ENCODE results near the gene METTL13.

DNA sequence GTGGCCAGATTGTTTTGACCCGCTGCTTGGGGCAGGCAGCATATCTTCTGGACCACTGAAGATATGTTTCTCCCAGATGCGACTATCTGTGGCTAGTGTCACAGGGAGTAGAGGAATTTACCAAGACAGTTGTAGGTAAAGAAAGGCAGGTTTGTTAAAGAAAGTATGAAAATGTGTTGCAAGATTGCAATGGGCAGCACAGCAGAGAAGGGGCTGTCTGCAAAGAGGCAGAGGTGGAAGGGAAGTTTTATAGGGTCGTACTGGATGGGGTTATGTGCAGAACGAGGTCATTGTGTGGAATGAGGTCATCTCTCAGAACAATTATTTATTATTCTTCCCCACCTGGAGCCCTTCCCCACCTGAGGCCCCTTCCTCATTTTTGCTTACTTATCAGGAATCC lies 24.6 kb upstream of the METTL13 start:
- TF ChIP-seq, protein P1, sequence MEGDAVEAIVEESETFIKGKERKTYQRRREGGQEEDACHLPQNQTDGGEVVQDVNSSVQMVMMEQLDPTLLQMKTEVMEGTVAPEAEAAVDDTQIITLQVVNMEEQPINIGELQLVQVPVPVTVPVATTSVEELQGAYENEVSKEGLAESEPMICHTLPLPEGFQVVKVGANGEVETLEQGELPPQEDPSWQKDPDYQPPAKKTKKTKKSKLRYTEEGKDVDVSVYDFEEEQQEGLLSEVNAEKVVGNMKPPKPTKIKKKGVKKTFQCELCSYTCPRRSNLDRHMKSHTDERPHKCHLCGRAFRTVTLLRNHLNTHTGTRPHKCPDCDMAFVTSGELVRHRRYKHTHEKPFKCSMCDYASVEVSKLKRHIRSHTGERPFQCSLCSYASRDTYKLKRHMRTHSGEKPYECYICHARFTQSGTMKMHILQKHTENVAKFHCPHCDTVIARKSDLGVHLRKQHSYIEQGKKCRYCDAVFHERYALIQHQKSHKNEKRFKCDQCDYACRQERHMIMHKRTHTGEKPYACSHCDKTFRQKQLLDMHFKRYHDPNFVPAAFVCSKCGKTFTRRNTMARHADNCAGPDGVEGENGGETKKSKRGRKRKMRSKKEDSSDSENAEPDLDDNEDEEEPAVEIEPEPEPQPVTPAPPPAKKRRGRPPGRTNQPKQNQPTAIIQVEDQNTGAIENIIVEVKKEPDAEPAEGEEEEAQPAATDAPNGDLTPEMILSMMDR (IDR thresholded peaks at IDR 0.05) = no peak
- TF ChIP-seq POLR2AphosphoS5 (IDR thresholded peaks at IDR 0.05; ENCODE audit: low read depth, low read length) (no peak), SIN3A (IDR thresholded peaks at IDR 0.05; ENCODE audit: borderline replicate concordance, insufficient read depth, low read depth, low read length) (no peak), TCF7L2 (IDR thresholded peaks at IDR 0.05; ENCODE audit: low read depth, low read length) (no peak)
- TF ChIP-seq, protein P2, sequence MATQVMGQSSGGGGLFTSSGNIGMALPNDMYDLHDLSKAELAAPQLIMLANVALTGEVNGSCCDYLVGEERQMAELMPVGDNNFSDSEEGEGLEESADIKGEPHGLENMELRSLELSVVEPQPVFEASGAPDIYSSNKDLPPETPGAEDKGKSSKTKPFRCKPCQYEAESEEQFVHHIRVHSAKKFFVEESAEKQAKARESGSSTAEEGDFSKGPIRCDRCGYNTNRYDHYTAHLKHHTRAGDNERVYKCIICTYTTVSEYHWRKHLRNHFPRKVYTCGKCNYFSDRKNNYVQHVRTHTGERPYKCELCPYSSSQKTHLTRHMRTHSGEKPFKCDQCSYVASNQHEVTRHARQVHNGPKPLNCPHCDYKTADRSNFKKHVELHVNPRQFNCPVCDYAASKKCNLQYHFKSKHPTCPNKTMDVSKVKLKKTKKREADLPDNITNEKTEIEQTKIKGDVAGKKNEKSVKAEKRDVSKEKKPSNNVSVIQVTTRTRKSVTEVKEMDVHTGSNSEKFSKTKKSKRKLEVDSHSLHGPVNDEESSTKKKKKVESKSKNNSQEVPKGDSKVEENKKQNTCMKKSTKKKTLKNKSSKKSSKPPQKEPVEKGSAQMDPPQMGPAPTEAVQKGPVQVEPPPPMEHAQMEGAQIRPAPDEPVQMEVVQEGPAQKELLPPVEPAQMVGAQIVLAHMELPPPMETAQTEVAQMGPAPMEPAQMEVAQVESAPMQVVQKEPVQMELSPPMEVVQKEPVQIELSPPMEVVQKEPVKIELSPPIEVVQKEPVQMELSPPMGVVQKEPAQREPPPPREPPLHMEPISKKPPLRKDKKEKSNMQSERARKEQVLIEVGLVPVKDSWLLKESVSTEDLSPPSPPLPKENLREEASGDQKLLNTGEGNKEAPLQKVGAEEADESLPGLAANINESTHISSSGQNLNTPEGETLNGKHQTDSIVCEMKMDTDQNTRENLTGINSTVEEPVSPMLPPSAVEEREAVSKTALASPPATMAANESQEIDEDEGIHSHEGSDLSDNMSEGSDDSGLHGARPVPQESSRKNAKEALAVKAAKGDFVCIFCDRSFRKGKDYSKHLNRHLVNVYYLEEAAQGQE (IDR thresholded peaks at IDR 0.05; ENCODE audit: insufficient read depth in 1 of 2, low read depth in 2 of 2, low read length in 1 of 2) = no peak

Measured in Panc1 (cell line).